NOMO-1 treated with dmso at 0.1 percent for 144 hours (cell line): ENCODE results near the gene LIME1.

ENCODE experiments used
- DNase-seq: peaks from one replicate; lab custom pipeline; 2025; ENCODE audit not compliant: unreplicated experiment; lab: John Stamatoyannopoulos, UW

The LIME1 gene

DNA sequence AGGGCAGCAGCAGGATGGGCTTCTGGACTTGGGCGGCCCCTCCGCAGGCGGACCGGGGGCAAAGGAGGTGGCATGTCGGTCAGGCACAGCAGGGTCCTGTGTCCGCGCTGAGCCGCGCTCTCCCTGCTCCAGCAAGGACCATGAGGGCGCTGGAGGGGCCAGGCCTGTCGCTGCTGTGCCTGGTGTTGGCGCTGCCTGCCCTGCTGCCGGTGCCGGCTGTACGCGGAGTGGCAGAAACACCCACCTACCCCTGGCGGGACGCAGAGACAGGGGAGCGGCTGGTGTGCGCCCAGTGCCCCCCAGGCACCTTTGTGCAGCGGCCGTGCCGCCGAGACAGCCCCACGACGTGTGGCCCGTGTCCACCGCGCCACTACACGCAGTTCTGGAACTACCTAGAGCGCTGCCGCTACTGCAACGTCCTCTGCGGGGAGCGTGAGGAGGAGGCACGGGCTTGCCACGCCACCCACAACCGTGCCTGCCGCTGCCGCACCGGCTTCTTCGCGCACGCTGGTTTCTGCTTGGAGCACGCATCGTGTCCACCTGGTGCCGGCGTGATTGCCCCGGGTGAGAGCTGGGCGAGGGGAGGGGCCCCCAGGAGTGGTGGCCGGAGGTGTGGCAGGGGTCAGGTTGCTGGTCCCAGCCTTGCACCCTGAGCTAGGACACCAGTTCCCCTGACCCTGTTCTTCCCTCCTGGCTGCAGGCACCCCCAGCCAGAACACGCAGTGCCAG lies 39.7 kb upstream of the LIME1 start, which contains the start of gene TNFRSF6B:
Gene TNFRSF6B (plus strand): TSS at position 25 of the 729 bp plus-strand sequence. CDS start 116 bp downstream, at position 141.
- DNase-seq: no peak

- no peak for DNase-seq
These were observed 39.1 kb upstream of the LIME1 start for GRCh38 chr20:63697357-63697867.

DNA sequence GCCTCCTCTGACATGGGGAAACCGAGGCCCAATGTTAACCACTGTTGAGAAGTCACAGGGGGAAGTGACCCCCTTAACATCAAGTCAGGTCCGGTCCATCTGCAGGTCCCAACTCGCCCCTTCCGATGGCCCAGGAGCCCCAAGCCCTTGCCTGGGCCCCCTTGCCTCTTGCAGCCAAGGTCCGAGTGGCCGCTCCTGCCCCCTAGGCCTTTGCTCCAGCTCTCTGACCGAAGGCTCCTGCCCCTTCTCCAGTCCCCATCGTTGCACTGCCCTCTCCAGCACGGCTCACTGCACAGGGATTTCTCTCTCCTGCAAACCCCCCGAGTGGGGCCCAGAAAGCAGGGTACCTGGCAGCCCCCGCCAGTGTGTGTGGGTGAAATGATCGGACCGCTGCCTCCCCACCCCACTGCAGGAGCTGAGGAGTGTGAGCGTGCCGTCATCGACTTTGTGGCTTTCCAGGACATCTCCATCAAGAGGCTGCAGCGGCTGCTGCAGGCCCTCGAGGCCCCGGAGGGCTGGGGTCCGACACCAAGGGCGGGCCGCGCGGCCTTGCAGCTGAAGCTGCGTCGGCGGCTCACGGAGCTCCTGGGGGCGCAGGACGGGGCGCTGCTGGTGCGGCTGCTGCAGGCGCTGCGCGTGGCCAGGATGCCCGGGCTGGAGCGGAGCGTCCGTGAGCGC lies 38.5 kb upstream of the LIME1 start:
- no peak for DNase-seq

- DNase-seq: no peak
These were observed 37.6 kb upstream of the LIME1 start for GRCh38 chr20:63698739-63699465.

DNA sequence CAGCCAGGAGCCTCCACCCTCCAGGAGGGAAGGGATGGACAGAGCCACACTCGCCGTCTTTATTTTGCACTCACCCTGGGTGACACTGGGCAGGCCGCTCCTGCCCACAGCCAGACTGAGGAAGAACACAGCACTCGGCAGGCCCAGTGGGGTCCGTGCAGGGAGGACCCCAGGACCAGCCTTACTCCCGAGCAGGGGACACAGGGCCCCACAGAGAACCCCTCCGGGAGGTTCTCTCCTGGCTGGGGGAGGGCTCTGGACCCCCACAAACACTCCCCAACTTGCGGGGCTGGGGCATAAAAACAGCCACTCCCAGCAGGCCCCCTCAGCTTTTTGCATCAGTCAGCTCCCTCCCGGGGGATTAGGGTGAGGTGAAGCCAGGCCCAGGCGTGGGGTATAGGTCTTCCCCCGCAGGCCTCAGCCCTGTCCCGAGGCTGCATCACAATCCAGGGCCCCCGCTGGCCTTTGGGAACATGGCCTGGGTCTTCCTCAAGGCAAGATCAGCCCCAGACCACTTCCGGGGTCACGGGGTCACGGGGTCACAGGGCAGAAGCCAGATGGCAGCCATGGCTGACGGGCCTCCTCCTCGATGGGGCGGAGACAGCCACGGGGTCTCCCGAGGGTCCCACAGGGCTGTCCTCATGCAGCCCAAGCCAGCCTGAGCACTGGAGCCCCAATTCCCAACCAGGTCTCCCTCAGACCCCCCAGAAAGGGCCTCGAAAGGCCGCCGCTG lies 36.8 kb upstream of the LIME1 start:
- DNase-seq: no peak

DNA sequence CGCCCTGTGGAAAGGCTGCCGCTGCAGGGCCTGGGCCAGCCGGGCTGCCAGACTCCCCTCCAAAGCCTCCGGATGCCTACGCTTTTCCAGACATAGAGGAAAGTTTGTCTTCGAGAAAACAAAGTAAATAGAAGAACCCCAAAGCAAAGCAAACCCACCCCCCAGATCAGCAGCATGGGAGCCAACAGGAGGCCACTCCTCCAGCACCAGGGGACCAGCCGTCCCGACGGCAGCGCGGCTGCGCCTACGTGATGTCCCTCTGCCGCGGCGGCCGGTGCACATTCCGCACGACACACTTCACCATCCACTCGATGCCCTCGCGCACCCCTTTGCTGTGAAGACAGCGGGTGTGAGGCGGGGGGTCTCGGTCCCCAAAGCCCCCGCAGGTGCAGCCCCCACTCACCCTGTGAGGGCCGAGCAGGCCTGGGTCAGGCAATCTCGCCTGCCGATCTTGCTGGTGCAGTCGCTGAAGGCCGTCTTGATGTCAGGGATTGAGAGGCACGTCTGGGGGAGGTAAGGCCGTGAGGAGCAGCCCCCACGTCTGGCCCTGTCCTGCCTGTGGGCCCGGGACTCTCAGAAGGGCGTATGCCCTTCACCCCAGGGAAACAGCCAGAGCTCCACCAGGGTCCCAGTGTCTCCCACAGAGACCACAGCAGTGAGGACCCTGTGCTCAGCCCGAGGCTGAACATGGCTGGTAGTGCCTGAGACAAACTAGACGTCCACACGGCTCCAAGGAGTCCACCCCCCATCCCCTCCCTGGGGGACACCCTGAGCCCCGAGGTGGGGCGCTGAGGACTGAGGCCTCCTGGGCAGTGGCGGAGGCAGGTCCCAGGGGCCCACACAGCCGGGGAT lies 36.0 kb upstream of the LIME1 start:
- no peak for DNase-seq

DNA sequence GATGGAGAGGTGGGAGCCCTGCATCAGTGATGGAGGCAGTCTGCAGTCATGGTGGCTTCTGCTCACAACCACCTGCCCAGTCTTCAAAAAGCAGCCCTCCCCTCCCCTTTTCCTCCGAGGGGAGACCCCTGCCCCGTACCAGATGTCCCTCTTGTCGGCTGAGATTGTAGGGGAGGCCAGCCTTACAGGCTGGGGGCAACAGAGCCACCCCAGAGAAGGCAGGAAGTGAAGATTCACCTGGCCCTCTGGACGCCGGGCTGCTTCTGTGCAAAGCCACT lies 35.5 kb upstream of the LIME1 start:
- DNase-seq: no peak

DNA sequence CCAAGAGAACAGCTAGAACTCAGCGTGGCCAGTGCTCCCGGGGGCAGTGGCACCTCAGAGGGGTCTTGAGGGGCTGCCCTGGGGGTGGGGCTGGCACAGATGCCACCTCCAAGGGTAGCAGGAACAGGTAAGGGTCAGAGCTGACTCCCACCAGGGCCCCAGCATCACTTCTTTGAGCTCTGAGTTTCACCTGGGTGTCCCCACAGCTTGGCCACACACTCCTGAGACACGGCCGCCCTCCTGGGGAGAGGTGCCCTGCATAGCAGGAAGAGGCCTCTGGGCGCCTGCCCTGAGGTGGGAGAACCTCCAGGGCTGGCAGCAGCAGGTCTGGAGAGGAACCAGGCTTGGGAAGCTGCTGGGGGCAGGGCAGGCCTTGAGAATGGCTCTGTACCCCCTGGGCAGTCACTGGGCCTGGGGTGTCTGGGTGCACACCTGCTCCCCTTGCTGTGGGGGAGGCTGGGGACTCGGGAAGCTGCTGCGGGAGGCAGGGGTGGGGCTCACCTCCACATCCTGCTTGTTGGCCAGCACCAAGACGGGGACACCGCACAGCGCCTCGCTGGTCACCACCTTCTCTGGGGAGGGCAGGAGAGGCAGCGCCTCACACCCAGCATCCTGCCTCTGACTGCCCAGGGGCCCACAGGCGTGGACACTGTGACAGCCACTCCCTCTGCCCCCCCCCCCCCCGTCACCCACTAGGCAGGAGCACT lies 35.0 kb upstream of the LIME1 start:
- DNase-seq: no peak

DNA sequence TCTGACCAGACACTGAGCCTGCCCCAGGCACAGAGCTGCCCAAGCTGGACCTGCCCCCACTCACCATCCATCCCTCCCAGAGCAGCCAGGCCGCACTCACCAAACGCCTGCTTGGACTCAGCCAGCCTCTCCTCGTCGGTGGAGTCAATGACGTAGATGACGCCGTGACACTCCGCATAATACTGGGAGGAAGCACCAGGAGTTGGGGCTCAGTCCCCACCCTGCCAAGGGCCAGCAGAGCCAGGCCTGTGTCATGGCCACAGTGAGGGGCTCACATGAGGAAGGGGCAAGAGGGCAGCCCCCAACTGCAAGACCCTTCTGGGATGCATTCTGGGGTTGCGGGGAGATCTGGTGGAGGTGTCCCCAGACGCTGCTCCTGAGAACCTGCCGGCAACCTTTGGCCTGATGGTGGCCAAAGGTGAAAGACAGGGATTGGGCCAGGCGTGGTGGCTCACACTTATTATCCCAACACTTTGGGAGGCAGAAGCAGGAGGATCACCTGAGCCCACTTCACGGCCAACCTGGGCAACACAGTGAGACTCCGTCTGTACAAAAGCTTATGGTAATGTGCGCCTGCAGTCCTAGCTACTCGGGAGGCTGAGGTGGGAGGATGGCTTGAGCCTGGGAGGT lies 34.3 kb upstream of the LIME1 start:
- no peak for DNase-seq

DNA sequence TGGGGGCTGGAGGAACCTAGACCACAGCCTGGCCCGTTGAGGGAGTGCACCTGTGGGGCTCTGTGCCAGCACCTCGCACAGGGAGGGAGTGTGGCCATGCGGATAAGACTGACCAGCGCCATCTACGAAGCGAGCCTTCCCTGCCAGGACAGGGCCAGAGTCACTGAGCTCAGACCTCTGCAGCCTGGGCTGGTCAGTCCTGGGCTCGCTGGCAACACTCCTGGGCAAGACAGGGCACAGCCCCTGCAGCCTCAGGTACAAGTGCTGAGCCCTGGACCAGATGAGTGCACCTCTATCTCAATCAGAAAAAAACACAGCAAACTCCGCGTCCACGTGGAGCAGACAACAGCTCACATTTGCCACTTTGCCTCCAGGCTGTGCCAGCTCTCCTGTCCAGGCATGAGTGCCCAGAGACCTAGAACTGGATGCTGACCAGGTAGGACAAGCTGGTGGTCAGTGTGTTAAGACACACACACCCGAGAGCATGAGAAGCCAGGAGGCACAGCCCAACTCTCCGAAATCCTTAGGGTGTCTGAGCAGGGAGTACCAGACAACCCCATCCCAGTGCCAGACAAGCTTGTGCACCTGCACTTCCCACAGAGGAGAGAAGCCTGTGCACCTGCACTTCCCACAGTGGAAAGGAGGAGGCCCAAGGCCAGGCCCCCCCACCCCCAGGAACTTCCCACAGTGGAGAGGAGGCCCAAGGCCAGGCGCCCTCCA lies 33.6 kb upstream of the LIME1 start:
- no peak for DNase-seq

DNA sequence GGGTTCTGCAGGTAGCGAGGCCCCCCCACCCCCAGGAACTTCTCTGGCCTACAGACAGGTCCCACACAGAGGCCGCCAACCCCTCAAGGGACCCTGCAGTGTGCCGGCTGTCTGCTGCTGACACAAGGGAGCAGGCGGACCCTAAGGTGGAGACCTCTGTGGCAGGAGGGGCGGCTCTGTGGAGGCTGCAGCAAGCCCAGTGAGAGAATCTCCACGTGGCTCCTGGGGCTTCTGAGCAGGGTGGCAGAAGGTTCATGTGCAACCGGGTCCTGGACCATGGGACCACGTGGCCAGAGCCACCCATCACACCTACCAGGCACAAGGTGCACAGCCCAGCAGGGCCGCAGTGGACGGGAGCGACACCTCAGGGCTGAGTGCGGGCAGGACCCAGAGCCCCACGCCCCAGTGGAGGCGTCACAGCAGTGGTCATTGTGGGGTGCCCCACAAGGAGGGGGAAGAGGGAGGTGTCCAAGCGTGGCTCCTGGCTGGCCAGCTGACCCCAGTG lies 32.9 kb upstream of the LIME1 start:
- DNase-seq: no peak

- DNase-seq: no peak
These were observed 32.3 kb upstream of the LIME1 start for GRCh38 chr20:63703976-63704748.

DNA sequence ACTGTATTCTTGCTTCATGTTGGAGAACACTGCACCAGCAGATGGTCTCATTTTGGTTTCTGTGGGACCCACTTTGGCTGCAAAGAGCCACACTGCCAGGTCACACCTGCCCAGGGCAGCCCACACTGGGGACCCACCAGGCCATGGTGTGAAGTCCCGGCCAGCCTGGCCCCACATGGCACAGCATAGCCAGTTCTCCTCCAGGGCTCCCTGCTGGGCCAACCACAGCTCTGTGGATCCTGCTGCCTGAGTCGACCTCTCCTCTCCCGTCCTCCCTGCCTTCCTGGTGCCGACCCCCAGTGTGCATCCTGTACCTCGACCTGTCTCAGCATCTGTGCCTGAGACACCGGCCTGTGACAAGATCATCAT lies 31.7 kb upstream of the LIME1 start:
- DNase-seq: no peak

DNA sequence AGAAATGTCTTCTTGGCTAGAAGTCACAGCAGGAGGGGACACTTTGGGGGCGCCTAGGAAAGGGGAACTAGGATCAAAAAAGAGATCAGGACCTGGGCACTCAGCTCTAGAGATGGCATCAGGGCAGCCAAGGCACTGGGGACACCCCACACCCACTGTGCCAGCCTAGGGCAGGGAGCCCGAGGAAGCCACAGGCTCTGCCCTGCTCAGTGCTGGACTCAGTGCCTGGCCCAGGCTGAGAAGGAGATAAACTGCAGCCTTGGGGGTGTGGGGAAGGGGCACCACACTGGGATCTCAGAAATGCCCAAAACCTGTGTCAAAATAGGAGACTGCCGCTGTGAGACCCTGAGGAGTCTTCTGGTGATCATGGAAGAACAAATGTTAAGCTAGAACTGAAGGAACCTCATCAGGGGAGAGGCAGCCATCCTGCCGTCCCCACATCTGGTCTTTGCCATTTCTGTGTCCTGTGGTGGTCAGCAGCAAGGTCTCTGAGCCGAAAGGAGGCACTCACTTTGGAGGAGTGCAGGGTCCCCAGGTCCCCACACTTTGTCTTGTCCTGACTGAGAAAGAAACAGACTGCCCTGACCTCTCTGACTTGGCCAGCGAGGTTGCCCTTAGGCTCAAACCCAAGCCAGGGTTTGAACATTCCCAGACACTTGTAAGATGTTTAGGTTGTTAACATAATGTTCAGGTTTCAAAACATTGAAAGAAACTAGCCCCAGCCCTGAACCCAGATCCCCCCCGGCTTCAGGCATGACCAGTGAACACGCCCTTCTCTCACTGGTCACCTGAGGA lies 31.0 kb upstream of the LIME1 start:
- DNase-seq: no peak

DNA sequence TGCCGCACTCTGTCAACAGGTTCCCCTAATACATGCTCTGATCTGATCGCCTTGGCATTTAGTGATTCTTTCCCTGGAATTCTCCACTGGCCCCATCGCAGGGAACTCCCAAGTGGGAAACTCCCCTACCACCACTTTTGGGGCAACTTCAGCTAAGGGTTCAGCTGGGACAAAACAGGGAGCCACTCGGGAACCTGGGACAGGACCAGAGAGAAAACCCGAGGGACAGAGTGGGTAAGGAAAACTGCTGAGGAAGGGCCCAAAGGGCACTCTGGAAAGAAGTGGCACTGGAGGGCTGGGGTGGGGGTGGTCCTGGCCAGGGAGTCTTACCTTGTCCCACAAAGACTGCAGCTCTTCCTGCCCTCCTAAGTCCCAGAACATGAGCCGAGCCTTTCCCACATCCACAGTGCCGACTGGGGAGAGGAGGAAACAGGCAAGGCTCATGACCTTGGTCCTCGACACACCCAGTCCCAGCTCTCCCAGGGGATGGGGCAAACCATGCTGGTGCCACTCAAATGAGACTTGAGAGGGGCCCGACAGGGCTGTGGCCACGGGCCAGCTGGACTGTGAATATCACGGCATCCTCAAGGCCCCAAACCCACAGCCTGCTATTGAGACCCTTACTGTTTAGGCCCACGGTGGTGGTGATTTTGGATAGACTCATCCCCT lies 30.3 kb upstream of the LIME1 start:
- DNase-seq: no peak

- DNase-seq: peak; percentile 10
These were observed 29.5 kb upstream of the LIME1 start for GRCh38 chr20:63706852-63707557.
